ENCODE measurements around the gene CYP3A7. TPM values are rescaled to one million over a fixed set of nuclear protein-coding genes. Genes with fewer than 3 reads are reported as not detected.
"Not testable (repeated sequence)": the region's sequence is repeated elsewhere in the genome, so short reads cannot be mapped to it uniquely, and the experiment has no call there.

Gene CYP3A7
- total and polyA plus RNA-seq, 9 of the 15 experiments (the other 6 are each of a cell fraction or from before 2014, with no cell fraction given), result 0.20 TPM; not detected in 8

GRCh38 chr7:99772565-99772964 is 37.6 kb upstream of the CYP3A7 start:
- H2AFZ ChIP-seq (ENCODE audit: low read depth, low read length), result no peak overlapping the region
- H3K9me3 ChIP-seq (replicated peaks; ENCODE audit: control insufficient read depth, insufficient read depth, low read depth, low read length), result no peaks in the 10 kb centered on the region
- no peak for FAIRE-seq
- H3K4me3 ChIP-seq, result no peak overlapping the region
- H3K9me1 ChIP-seq (ENCODE audit: control insufficient read depth, insufficient read depth, low read length), result no peaks in the 10 kb centered on the region
- no peaks in the 10 kb centered on the region for H3K79me2 ChIP-seq (ENCODE audit: control insufficient read depth, insufficient read depth, low read length)
- H4K20me1 ChIP-seq (replicated peaks; ENCODE audit: control insufficient read depth, insufficient read depth, low read length), result no peaks in the 10 kb centered on the region
- H3K27me3 ChIP-seq (ENCODE audit: control insufficient read depth in 2 of 2, insufficient read depth in 2 of 2, low read length in 2 of 2), result no peaks in the 10 kb centered on the region; a peak in 1 of 5 replicates
- intact Hi-C loops (cut with micrococcal nuclease) (no loop called here), in situ Hi-C loops (cut with MboI) (no loop called here)
- POLR2A ChIA-PET, result no interaction called here
- H3K4me1 ChIP-seq (replicated peaks in 1 of 2; ENCODE audit: control insufficient read depth in 2 of 2, insufficient read depth in 2 of 2, low read length in 2 of 2), result no peaks in the 10 kb centered on the region
- CTCF ChIA-PET (ENCODE audit: low intra/inter-chr PET ratio), result no interaction called here
- no peaks in the 10 kb centered on the region for H3K36me3 ChIP-seq (ENCODE audit: control insufficient read depth, insufficient read depth, low read length)
- WGBS (ENCODE audit: insufficient coverage, low coverage, missing lambda C conversion rate), result 4% methylated on average over 1 of the region's 1 CpG
- TF ChIP-seq ZNF780A (CRISPR knock-in tag; IDR thresholded peaks at IDR 0.05) (no peak), ATF6 (CRISPR knock-in tag; IDR thresholded peaks at IDR 0.05) (no peak), MTA1 (IDR thresholded peaks at IDR 0.05; ENCODE audit: borderline replicate concordance) (no peak), FOXK1 (CRISPR knock-in tag; IDR thresholded peaks at IDR 0.05; ENCODE audit: borderline replicate concordance) (no peak), NFE2 (IDR thresholded peaks at IDR 0.05; ENCODE audit: low read depth) (no peak), HSF4 (CRISPR knock-in tag; IDR thresholded peaks at IDR 0.05; ENCODE audit: borderline replicate concordance) (no peak), MEF2D (tag; conservative IDR thresholded peaks at IDR 0.05; ENCODE audit: low read depth) (no peak), CCAR2 (IDR thresholded peaks at IDR 0.05; ENCODE audit: low read depth, low read length) (no peak), HNRNPK (IDR thresholded peaks at IDR 0.05; ENCODE audit: low read depth, low read length, poor library complexity, severe bottlenecking) (no peak), SMARCA5 (IDR thresholded peaks at IDR 0.05) (no peak)
- TF ChIP-seq, protein P1, sequence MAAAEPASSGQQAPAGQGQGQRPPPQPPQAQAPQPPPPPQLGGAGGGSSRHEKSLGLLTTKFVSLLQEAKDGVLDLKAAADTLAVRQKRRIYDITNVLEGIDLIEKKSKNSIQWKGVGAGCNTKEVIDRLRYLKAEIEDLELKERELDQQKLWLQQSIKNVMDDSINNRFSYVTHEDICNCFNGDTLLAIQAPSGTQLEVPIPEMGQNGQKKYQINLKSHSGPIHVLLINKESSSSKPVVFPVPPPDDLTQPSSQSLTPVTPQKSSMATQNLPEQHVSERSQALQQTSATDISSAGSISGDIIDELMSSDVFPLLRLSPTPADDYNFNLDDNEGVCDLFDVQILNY (CRISPR knock-in tag; IDR thresholded peaks at IDR 0.05), result no peak
- TF ChIP-seq, protein P2, sequence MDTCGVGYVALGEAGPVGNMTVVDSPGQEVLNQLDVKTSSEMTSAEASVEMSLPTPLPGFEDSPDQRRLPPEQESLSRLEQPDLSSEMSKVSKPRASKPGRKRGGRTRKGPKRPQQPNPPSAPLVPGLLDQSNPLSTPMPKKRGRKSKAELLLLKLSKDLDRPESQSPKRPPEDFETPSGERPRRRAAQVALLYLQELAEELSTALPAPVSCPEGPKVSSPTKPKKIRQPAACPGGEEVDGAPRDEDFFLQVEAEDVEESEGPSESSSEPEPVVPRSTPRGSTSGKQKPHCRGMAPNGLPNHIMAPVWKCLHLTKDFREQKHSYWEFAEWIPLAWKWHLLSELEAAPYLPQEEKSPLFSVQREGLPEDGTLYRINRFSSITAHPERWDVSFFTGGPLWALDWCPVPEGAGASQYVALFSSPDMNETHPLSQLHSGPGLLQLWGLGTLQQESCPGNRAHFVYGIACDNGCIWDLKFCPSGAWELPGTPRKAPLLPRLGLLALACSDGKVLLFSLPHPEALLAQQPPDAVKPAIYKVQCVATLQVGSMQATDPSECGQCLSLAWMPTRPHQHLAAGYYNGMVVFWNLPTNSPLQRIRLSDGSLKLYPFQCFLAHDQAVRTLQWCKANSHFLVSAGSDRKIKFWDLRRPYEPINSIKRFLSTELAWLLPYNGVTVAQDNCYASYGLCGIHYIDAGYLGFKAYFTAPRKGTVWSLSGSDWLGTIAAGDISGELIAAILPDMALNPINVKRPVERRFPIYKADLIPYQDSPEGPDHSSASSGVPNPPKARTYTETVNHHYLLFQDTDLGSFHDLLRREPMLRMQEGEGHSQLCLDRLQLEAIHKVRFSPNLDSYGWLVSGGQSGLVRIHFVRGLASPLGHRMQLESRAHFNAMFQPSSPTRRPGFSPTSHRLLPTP (IDR thresholded peaks at IDR 0.05; ENCODE audit: borderline replicate concordance, extremely low read depth, insufficient read length), result no peak
- H3K9ac ChIP-seq (ENCODE audit: insufficient read depth in 1 of 2, low read depth in 2 of 2, low read length in 2 of 2), result no peak overlapping the region
- no peak for DNase-seq (ENCODE audit: extremely low read depth in 1 of 4, low spot score in 3 of 4)
- no peak overlapping the region for H3K27ac ChIP-seq (ENCODE audit: extremely low read depth, low read depth, low read length)
- BruUV-seq (replicated peaks), result no TSS peak
- ATAC-seq, result no peak
- H3K4me2 ChIP-seq (ENCODE audit: insufficient read depth, low read length), result no peak overlapping the region

- CTCF ChIA-PET (ENCODE audit: low intra/inter-chr PET ratio), result interaction anchor here (0.6 kb wide), 1 partner anchor 376 kb away, joined by 3 read pairs; no protein-coding TSS in a partner anchor
- H3K4me1 ChIP-seq (replicated peaks in 1 of 2; ENCODE audit: control insufficient read depth in 2 of 2, insufficient read depth in 2 of 2, low read length in 2 of 2), result not testable (repeated sequence)
These were observed 34.5 kb upstream of the CYP3A7 start for GRCh38 chr7:99769494-99769893.

More at GRCh38 chr7:99769494-99769893, 34.5 kb upstream of the CYP3A7 start:
- BruUV-seq (replicated peaks); ATAC-seq; DNase-seq (ENCODE audit: extremely low read depth in 1 of 4, low spot score in 3 of 4); H3K4me3 ChIP-seq; H3K9me3 ChIP-seq (replicated peaks; ENCODE audit: control insufficient read depth, insufficient read depth, low read depth, low read length); H3K9ac ChIP-seq (ENCODE audit: insufficient read depth in 1 of 2, low read depth in 2 of 2, low read length in 2 of 2); H2AFZ ChIP-seq (ENCODE audit: low read depth, low read length); H3K27me3 ChIP-seq (ENCODE audit: control insufficient read depth in 2 of 2, insufficient read depth in 2 of 2, low read length in 2 of 2); intact Hi-C loops (cut with micrococcal nuclease); H3K27ac ChIP-seq (ENCODE audit: extremely low read depth, low read depth, low read length); H3K79me2 ChIP-seq (ENCODE audit: control insufficient read depth, insufficient read depth, low read length); POLR2A ChIA-PET; H4K20me1 ChIP-seq (replicated peaks; ENCODE audit: control insufficient read depth, insufficient read depth, low read length); H3K9me1 ChIP-seq (ENCODE audit: control insufficient read depth, insufficient read depth, low read length); H3K4me2 ChIP-seq (ENCODE audit: insufficient read depth, low read length); in situ Hi-C loops (cut with MboI); FAIRE-seq; H3K36me3 ChIP-seq (ENCODE audit: control insufficient read depth, insufficient read depth, low read length): not testable (repeated sequence)
- 2% methylated on average over 3 of the region's 3 CpGs for WGBS (ENCODE audit: insufficient coverage, low coverage, missing lambda C conversion rate)
